Duodenal mucosa (tissue), 2 donors: Measurements from ENCODE around the gene MCTP1.
"Not testable (repeated sequence)": the region's sequence is repeated elsewhere in the genome, so short reads cannot be mapped to it uniquely, and the experiment has no call there.

Source experiments
- H3K27ac ChIP-seq: one replicate; pipeline ENCODE4 v1.7.0; 2013; ENCODE audit warnings: low read depth, low read length
- H3K27me3 ChIP-seq, 2 donors: one replicate each; pipeline ENCODE4 v1.7.0; 2013; ENCODE audit warnings: low read length in 2 of 2, control low read depth in 1 of 2; ENCODE audit not compliant: insufficient read depth in 2 of 2, control insufficient read depth in 1 of 2
- H3K36me3 ChIP-seq, 2 donors: one replicate each; pipeline ENCODE4 v1.7.0; 2013; ENCODE audit warnings: low read length in 2 of 2, control low read depth in 1 of 2; ENCODE audit not compliant: insufficient read depth in 2 of 2, control insufficient read depth in 1 of 2
- H3K4me1 ChIP-seq, 2 donors: one replicate each; pipeline ENCODE4 v1.7.0; 2013; ENCODE audit warnings: low read length in 2 of 2, control low read depth in 1 of 2; ENCODE audit not compliant: insufficient read depth in 2 of 2, control insufficient read depth in 1 of 2
- H3K4me3 ChIP-seq, 2 donors: one replicate each; pipeline ENCODE4 v1.7.0; 2013; ENCODE audit warnings: low read length in 2 of 2, low read depth in 1 of 2
- H3K9ac ChIP-seq, 2 donors: one replicate each; pipeline ENCODE4 v1.7.0; 2013; ENCODE audit warnings: low read length in 2 of 2, low read depth in 1 of 2
- H3K9me3 ChIP-seq, 2 donors: one replicate each; pipeline ENCODE4 v1.7.0; 2013; ENCODE audit warnings: low read length in 2 of 2, control low read depth in 1 of 2; ENCODE audit not compliant: control insufficient read depth in 1 of 2

MCTP1 gene

DNA sequence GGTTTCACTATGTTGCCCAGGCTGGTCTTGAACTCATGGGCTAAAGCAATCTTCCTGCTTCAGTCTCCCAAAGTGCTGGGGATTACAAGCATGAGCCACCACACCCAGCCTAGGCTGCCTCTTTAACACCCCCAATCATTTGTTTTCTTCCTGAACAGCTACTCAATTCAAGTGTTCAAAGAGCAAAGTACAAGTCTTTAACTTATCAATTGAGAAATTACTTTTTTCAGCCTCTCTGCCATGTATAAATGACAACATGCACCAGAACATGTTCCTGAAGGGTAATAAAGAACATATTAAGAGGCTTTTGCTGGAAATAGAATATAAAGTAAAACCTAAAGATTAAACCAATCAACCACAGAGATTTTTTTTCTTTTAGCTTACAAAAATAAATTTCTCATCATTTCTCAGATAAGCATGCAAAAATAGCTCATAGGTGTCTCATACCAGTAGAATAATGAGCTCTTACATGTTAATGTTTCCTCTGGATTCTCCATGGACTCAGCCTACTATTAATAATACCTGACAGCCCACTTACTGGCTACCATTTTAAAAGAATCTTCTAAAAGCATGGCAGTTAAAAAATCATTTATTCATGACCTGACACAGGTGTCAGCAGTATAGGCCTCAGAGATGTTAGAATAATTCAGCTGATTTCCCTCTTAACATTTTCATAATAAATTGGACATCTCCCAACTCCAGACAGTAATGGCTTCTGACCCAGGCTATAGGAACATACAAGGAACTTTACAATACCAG lies 60.0 kb downstream of the MCTP1 start:
- H3K27ac ChIP-seq: no peak overlapping the region
- no peak overlapping the region for H3K4me3 ChIP-seq
- no peaks in the 10 kb centered on the region for H3K9me3 ChIP-seq
- H3K9ac ChIP-seq: no peak overlapping the region
- H3K4me1 ChIP-seq: no peaks in the 10 kb centered on the region
- H3K27me3 ChIP-seq: no peaks in the 10 kb centered on the region
- no peaks in the 10 kb centered on the region for H3K36me3 ChIP-seq

DNA sequence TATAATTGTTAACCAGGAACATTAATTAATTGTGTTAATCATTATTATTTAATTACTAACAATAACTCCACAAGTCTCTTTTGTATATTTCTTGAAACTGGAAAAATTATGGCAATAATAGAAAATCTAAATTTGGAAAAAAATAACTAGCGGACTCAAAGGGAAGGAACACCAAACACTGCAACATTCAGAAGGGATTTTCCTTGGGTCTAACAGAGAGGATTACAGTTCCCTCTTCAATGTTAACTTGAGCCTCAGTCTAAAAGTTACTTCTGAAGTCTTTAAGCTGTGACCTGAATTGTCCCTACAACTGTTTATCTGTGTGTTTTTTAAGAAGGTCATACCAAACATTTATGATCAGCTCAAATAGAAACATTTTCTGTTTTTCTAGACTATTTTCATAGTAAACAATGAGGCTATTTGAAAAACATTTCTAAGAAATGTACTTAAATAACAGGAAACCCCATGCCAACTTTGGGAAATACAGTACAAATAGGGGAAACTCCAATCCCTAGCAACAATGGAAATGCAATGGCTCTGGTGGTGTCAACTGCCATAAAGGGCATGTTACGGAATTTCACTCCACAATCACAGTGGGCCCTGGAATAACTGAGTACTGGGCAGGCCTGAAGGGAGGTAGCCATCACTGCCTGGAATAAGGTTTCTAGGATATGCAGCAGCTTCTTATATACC lies 61.2 kb downstream of the MCTP1 start:
- Histone ChIP-seq H3K4me3 (no peak overlapping the region), H3K36me3 (no peaks in the 10 kb centered on the region), H3K4me1 (no peaks in the 10 kb centered on the region), H3K27ac (no peak overlapping the region), H3K9me3 (no peaks in the 10 kb centered on the region), H3K9ac (no peak overlapping the region), H3K27me3 (no peaks in the 10 kb centered on the region)

DNA sequence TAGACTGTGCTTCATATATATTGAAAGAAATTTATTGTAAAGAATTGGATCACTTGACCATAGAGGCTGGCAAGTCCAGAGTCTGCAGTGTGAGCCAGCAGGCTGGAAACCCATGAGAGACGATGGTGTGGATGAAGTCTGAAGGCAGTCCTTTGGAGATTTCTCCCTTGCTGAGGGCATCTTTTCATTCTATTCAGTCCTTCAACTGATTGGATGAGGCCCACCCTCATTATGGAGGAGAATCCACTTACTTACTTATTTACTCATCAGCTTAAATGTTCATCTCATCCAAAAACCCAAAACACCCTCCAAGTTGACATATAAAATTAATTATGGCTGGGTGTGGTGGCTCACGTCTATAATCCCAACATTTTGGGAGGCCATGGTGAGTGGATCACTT lies 62.1 kb downstream of the MCTP1 start:
- Histone ChIP-seq H3K4me3 (no peak overlapping the region), H3K27me3 (no peaks in the 10 kb centered on the region), H3K9ac (no peak overlapping the region), H3K36me3 (no peaks in the 10 kb centered on the region), H3K27ac (no peak overlapping the region), H3K4me1 (no peaks in the 10 kb centered on the region), H3K9me3 (no peaks in the 10 kb centered on the region)

DNA sequence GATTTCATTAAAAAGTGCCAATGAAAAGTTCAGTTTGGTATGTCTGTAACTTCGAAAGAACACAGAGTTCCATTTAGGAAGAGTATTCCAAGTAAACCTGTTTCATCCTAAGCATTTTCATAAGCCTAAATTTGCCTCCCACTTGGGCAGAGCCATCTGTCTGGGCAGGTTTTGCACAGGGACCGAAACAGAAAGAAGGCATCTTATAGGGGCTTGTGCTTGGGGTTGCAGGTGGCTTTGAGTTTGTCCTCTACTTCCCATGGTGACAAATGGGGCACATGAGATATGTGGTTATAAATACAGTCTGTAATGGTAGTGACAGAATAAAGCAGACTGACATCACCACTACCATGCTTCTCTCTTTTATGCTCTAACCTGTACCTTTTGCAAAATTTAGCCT lies 63.7 kb downstream of the MCTP1 start:
- Histone ChIP-seq H3K9me3 (no peaks in the 10 kb centered on the region), H3K27me3 (no peaks in the 10 kb centered on the region), H3K9ac (no peak overlapping the region), H3K36me3 (no peaks in the 10 kb centered on the region), H3K27ac (no peak overlapping the region), H3K4me3 (no peak overlapping the region), H3K4me1 (no peaks in the 10 kb centered on the region)

DNA sequence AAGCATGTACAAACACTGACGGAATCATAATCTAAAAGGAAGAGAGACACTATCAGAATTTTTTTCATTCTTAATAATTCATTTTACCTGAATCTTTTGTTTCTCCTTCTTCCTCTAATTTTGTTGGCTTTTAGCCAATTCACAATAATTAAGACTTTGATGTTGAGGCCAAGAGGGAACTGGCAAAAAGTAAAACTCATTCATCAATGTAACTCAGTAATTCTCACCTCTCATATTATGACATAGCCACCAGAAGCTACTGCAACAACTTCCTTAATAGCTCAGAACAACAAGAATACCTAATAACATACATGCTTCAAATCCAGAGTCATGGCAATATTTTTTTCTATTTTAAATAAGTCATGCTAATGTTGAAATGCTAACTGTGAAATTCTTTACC lies 64.5 kb downstream of the MCTP1 start:
- no peaks in the 10 kb centered on the region for H3K4me1 ChIP-seq
- no peaks in the 10 kb centered on the region for H3K27me3 ChIP-seq
- H3K9me3 ChIP-seq: no peaks in the 10 kb centered on the region
- H3K36me3 ChIP-seq: no peaks in the 10 kb centered on the region
- no peak overlapping the region for H3K27ac ChIP-seq
- H3K9ac ChIP-seq: no peak overlapping the region
- no peak overlapping the region for H3K4me3 ChIP-seq

DNA sequence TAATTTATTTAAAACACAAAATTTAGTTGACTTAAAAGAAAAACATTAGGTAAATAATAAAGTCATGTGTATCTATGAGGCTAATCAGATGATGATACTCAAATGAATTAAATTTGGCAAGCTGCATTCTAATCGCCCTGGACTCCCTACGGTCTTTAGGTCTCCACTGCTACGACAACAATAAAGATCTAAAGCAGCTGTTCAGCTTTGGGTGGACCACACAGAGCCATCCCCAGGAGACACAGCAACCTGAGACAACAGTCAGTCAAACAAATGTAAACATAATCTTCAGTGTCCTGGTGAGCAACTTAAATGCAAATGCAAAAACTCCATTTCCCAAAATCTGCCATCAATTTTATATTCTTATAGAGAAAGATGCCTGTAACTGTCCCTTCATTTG lies 65.5 kb downstream of the MCTP1 start:
- Histone ChIP-seq H3K9me3 (no peaks in the 10 kb centered on the region), H3K27me3 (no peaks in the 10 kb centered on the region), H3K4me3 (no peak overlapping the region), H3K36me3 (no peaks in the 10 kb centered on the region), H3K4me1 (no peaks in the 10 kb centered on the region), H3K27ac (no peak overlapping the region), H3K9ac (no peak overlapping the region)

DNA sequence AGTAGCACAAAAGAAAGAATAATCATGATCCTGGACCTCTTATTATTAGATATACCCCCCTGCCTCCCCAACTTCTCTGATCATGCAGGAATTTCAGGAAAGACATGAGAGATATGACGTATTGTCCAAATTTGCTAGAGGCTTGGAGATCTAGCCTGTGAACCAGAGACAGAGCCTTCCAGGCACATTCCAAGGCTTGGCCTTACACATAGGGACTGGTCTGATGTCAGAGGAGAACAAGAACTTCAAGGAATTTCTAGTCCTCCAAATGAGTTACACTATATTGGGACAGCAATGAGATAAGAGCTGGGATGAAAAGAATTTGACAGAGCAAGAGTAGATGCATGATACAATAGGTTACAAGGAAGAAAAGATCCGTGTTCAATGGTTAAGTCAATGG lies 67.0 kb downstream of the MCTP1 start:
- H3K4me1 ChIP-seq: no peaks in the 10 kb centered on the region
- no peaks in the 10 kb centered on the region for H3K36me3 ChIP-seq

DNA sequence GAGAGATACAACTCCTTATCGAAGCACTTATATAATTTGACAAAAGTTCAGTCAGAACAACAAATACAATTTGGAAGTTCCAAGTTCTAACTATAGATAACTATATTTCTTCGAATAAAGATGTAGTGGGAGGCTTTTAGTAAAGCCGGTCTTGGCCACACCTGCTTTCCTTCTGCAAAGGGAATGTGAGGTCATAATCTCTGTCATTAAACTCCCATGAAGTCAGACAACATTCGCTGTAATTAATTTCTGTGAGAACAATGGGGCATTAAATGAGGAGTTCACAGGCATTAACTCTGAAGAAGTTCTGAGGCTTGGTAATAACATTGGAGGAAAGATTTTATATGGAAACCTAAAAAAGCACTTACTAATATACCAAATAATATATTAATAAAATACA lies 67.5 kb downstream of the MCTP1 start:
- Histone ChIP-seq H3K4me1 (no peaks in the 10 kb centered on the region), H3K9me3 (no peaks in the 10 kb centered on the region), H3K27me3 (no peaks in the 10 kb centered on the region), H3K4me3 (no peak overlapping the region), H3K9ac (no peak overlapping the region), H3K27ac (no peak overlapping the region), H3K36me3 (no peaks in the 10 kb centered on the region)

More for the DNA sequence above, 67.0 kb downstream of the MCTP1 start:
- Histone ChIP-seq H3K9me3 (no peaks in the 10 kb centered on the region), H3K9ac (no peak overlapping the region), H3K27me3 (no peaks in the 10 kb centered on the region), H3K27ac (no peak overlapping the region), H3K4me3 (no peak overlapping the region)

DNA sequence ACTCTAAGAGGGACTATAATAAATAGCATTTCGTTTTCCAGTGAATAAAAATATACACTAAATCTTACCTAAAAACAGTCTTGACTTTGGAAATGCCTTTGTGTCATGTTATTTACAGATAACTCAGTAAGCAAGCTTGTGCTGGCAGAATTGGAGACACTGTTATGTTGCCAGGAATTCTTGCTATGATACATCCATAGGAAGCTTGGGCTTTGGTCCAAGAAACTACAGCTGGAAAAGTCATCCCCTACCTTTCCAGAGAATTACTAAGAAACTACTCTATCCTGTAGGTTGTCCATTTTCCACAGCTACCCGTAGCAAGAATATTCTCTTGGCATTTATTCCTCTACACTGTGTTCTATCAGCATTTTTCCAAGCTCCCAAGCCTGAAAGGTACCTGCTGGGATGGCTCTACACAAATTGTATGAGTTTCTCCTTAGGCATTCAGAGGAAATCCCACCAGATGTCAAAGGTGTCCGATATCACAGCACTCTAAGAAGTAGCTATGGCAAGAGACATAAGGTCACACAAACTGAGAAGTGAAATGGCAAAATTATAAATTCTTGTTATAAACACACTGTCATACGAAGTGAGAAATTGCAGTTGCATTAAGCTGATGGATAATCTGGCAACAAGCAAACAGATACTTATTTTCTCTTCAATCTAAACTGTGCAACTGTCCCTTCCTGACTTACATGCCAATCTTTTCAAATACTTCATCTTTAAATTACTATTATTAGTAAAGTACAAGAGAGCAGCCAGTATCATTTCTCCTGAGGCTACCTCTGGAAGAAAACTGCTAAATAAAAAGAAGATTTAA lies 68.5 kb downstream of the MCTP1 start:
- Histone ChIP-seq H3K4me1 (no peaks in the 10 kb centered on the region), H3K27me3 (no peaks in the 10 kb centered on the region), H3K27ac (no peak overlapping the region), H3K4me3 (no peak overlapping the region), H3K9me3 (no peaks in the 10 kb centered on the region), H3K9ac (no peak overlapping the region), H3K36me3 (no peaks in the 10 kb centered on the region)

DNA sequence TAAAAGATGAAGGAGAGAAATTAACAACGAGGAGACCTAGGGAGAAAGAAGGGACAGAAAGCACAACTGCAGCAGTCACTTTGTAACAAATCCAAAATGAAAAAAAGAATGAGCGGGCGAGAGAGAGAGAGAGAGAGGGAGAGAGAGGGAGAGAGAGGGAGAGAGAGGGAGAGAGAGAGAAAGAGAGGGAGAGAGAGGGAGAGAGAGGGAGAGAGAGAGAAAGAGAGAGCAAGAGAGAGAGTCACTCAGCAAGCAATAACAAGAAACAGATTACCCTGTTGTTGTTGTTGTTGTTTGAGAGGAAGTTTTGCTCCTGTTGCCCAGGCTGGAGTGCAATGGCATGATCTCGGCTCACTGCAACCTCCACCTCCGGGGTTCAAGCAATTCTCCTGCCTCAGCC lies 77.1 kb downstream of the MCTP1 start:
- H3K27ac ChIP-seq, H3K36me3 ChIP-seq, H3K27me3 ChIP-seq, H3K4me1 ChIP-seq, H3K4me3 ChIP-seq, H3K9ac ChIP-seq, H3K9me3 ChIP-seq: not testable (repeated sequence)
